SJSA1 (cell line): Measurements from ENCODE around the gene ZC2HC1C. TPM values are rescaled to one million over a fixed set of nuclear protein-coding genes. Genes with fewer than 3 reads are reported as not detected.

Experiments
- DNase-seq, 2 experiments: peaks; one replicate each; pipeline ENCODE4 v3.0.0-alpha.2; 2015 to 2020; ENCODE audit warnings: low spot score in 2 of 2, low read depth in 1 of 2
- H3K27ac ChIP-seq: fragments of 250-450 bp; sonication (Bioruptor Pico); 2 replicates; pipeline ENCODE4 v1.5.1; 2020; ENCODE audit warnings: mild to moderate bottlenecking, moderate library complexity
- H3K27me3 ChIP-seq: fragments of 250-450 bp; sonication (Bioruptor Pico); replicated peaks from 2 replicates; pipeline ENCODE4 v1.5.1; 2020; ENCODE audit warnings: mild to moderate bottlenecking, moderate library complexity
- H3K36me3 ChIP-seq: fragments of 250-450 bp; sonication (Bioruptor Pico); 2 replicates; pipeline ENCODE4 v1.5.1; 2020; ENCODE audit warnings: mild to moderate bottlenecking
- H3K4me1 ChIP-seq: fragments of 250-450 bp; sonication (Bioruptor Pico); replicated peaks from 2 replicates; pipeline ENCODE4 v1.6.1; 2021; ENCODE audit warnings: mild to moderate bottlenecking
- H3K4me3 ChIP-seq: fragments of 250-450 bp; sonication (Bioruptor Pico); 2 replicates; pipeline ENCODE4 v1.5.1; 2020; ENCODE audit warnings: mild to moderate bottlenecking
- H3K9me3 ChIP-seq: fragments of 250-450 bp; sonication (Bioruptor Pico); replicated peaks from 2 replicates; pipeline ENCODE4 v1.5.1; 2020; ENCODE audit warnings: mild to moderate bottlenecking
- total RNA-seq: library from RNA; depleted of rRNA; stranded (reverse); fragments of >200 nt; shearing (Covaris generic); gene quantifications from 2 replicates; pipeline ENCODE4 v1.2.3, GENCODE V29; 2014

The ZC2HC1C gene
- total RNA-seq, 1 experiment from 2014 or later, result 0.34 TPM

GRCh38 chr14:75046899-75047298, 22.5 kb upstream of the ZC2HC1C start:
- H3K27me3 ChIP-seq, result no peaks in the 10 kb centered on the region
- H3K9me3 ChIP-seq, result no peaks in the 10 kb centered on the region
- H3K36me3 ChIP-seq, result peaks cover 35% of the 10 kb centered on the region
- no peak overlapping the region for H3K4me3 ChIP-seq
- H3K27ac ChIP-seq, result no peak overlapping the region
- DNase-seq, result no peak
- H3K4me1 ChIP-seq, result peaks cover 29% of the 10 kb centered on the region

- no peak overlapping the region for H3K4me3 ChIP-seq
- no peaks in the 10 kb centered on the region for H3K27me3 ChIP-seq
- peaks cover 31% of the 10 kb centered on the region for H3K36me3 ChIP-seq
- no peaks in the 10 kb centered on the region for H3K9me3 ChIP-seq
- peaks cover 30% of the 10 kb centered on the region for H3K4me1 ChIP-seq
- H3K27ac ChIP-seq, result no peak overlapping the region
- DNase-seq, result no peak
Measured at GRCh38 chr14:75047506-75047905, 21.9 kb upstream of the ZC2HC1C start.

- H3K9me3 ChIP-seq, result no peaks in the 10 kb centered on the region
- no peaks in the 10 kb centered on the region for H3K27me3 ChIP-seq
- peaks cover 34% of the 10 kb centered on the region for H3K4me1 ChIP-seq
- no peak overlapping the region for H3K4me3 ChIP-seq
- H3K27ac ChIP-seq, result no peak overlapping the region
- peaks cover 28% of the 10 kb centered on the region for H3K36me3 ChIP-seq
- no peak for DNase-seq
Measured at GRCh38 chr14:75048101-75048500, 21.3 kb upstream of the ZC2HC1C start.

GRCh38 chr14:75049136-75049535, 20.3 kb upstream of the ZC2HC1C start:
- DNase-seq, result no peak
- no peak overlapping the region for H3K4me3 ChIP-seq
- H3K27me3 ChIP-seq, result no peaks in the 10 kb centered on the region
- H3K9me3 ChIP-seq, result no peaks in the 10 kb centered on the region
- H3K4me1 ChIP-seq, result peaks cover 42% of the 10 kb centered on the region
- peaks cover 26% of the 10 kb centered on the region for H3K36me3 ChIP-seq
- no peak overlapping the region for H3K27ac ChIP-seq

- H3K4me3 ChIP-seq, result no peak overlapping the region
- H3K9me3 ChIP-seq, result no peaks in the 10 kb centered on the region
- H3K27ac ChIP-seq, result no peak overlapping the region
- no peak for DNase-seq
- no peaks in the 10 kb centered on the region for H3K27me3 ChIP-seq
- peaks cover 26% of the 10 kb centered on the region for H3K36me3 ChIP-seq
- H3K4me1 ChIP-seq, result peaks cover 41% of the 10 kb centered on the region
Measured at GRCh38 chr14:75049731-75050201, 19.7 kb upstream of the ZC2HC1C start.

GRCh38 chr14:75050852-75051555, 18.4 kb upstream of the ZC2HC1C start, which contains the start of gene MLH3:
TSS of gene MLH3 (minus strand) at chr14:75051467. CDS start at chr14:75049655, 1,812 bp downstream.
- Histone ChIP-seq H3K27ac (peak within 1 kb of the TSS; percentile 81), H3K36me3 (peaks cover 26% of the 10 kb centered on the region), H3K27me3 (no peaks in the 10 kb centered on the region), H3K9me3 (no peaks in the 10 kb centered on the region), H3K4me3 (peak within 1 kb of the TSS; percentile 62), H3K4me1 (peaks cover 41% of the 10 kb centered on the region)
- DNase-seq, result peak; percentile 76 to 86

- peak overlapping the region; percentile 62 for H3K4me3 ChIP-seq
- DNase-seq, result no peak
- H3K4me1 ChIP-seq, result peaks cover 41% of the 10 kb centered on the region
- H3K27ac ChIP-seq, result peak overlapping the region; percentile 81; the same call in 1 of the 2 replicates
- peaks cover 26% of the 10 kb centered on the region for H3K36me3 ChIP-seq
- no peaks in the 10 kb centered on the region for H3K9me3 ChIP-seq
- H3K27me3 ChIP-seq, result no peaks in the 10 kb centered on the region
Measured at GRCh38 chr14:75051556-75051899, 17.9 kb upstream of the ZC2HC1C start.

- Histone ChIP-seq H3K9me3 (no peaks in the 10 kb centered on the region), H3K4me1 (peaks cover 35% of the 10 kb centered on the region), H3K4me3 (no peak overlapping the region), H3K27me3 (no peaks in the 10 kb centered on the region), H3K27ac (no peak overlapping the region), H3K36me3 (peaks cover 22% of the 10 kb centered on the region)
- no peak for DNase-seq
Measured at GRCh38 chr14:75053396-75054291, 15.8 kb upstream of the ZC2HC1C start.

- Histone ChIP-seq H3K27me3 (no peaks in the 10 kb centered on the region), H3K4me3 (no peak overlapping the region), H3K9me3 (no peaks in the 10 kb centered on the region), H3K36me3 (peaks cover 15% of the 10 kb centered on the region), H3K27ac (no peak overlapping the region), H3K4me1 (peaks cover 38% of the 10 kb centered on the region)
- no peak for DNase-seq
Measured at GRCh38 chr14:75054421-75054820, 15.0 kb upstream of the ZC2HC1C start.

- DNase-seq, result peak in 1 of 2 experiments; percentile 58
- Histone ChIP-seq H3K27ac (peak overlapping the region; percentile 32), H3K9me3 (no peaks in the 10 kb centered on the region), H3K4me1 (peaks cover 26% of the 10 kb centered on the region), H3K4me3 (no peak overlapping the region), H3K36me3 (peaks cover 37% of the 10 kb centered on the region), H3K27me3 (no peaks in the 10 kb centered on the region)
Measured at GRCh38 chr14:75059642-75060041, 9.8 kb upstream of the ZC2HC1C start.

GRCh38 chr14:75060420-75060819, 9.0 kb upstream of the ZC2HC1C start:
- peak overlapping the region; percentile 32 for H3K27ac ChIP-seq
- no peaks in the 10 kb centered on the region for H3K27me3 ChIP-seq
- no peak overlapping the region for H3K4me3 ChIP-seq

GRCh38 chr14:75063013-75063412, 6.4 kb upstream of the ZC2HC1C start:
- H3K27me3 ChIP-seq, result no peaks in the 10 kb centered on the region
- peaks cover 29% of the 10 kb centered on the region for H3K4me1 ChIP-seq
- H3K9me3 ChIP-seq, result no peaks in the 10 kb centered on the region
- peak overlapping the region; percentile 57; the same call in 1 of the 2 replicates for H3K27ac ChIP-seq
- DNase-seq, result no peak
- peak overlapping the region; percentile 67 for H3K4me3 ChIP-seq
- peaks cover 34% of the 10 kb centered on the region for H3K36me3 ChIP-seq

More at GRCh38 chr14:75060420-75060819, 9.0 kb upstream of the ZC2HC1C start:
- Histone ChIP-seq H3K36me3 (peaks cover 37% of the 10 kb centered on the region), H3K9me3 (no peaks in the 10 kb centered on the region), H3K4me1 (peaks cover 26% of the 10 kb centered on the region)
- no peak for DNase-seq

GRCh38 chr14:75063491-75064204, 5.8 kb upstream of the ZC2HC1C start, which contains the start of gene ACYP1:
TSS of gene ACYP1 (minus strand) at chr14:75064024. CDS start at chr14:75063553, 471 bp downstream.
- peak; percentile 85 to 87 for DNase-seq
- Histone ChIP-seq H3K9me3 (no peaks in the 10 kb centered on the region), H3K36me3 (peaks cover 30% of the 10 kb centered on the region), H3K4me1 (peaks cover 32% of the 10 kb centered on the region), H3K27ac (peak within 1 kb of the TSS; percentile 57), H3K4me3 (peak within 1 kb of the TSS; percentile 67), H3K27me3 (no peaks in the 10 kb centered on the region)
